Adrenal gland (tissue), 12 donors: ENCODE results near the gene CFAP210. TPM values are rescaled to one million over a fixed set of nuclear protein-coding genes. Genes with fewer than 3 reads are reported as not detected.

Experiments
- DNase-seq, 7 donors: peaks; one replicate each; pipeline ENCODE4 v3.0.0-alpha.2; 2019 to 2020
- H3K27ac ChIP-seq, 5 donors: fragments of 200-600 bp; sonication (generic) in 4 of 5; 1 replicate in 3 of 5; 2 replicates in 2 of 5; pipeline versions ENCODE4 v1.5.1 to v1.8.0; 2016 to 2020; ENCODE audit warnings: mild to moderate bottlenecking in 1 of 5
- H3K27me3 ChIP-seq: fragments of 200-600 bp; 2 replicates; pipeline ENCODE4 v1.8.0; 2021
- H3K36me3 ChIP-seq, 2 donors: fragments of 200-600 bp; replicated peaks in 1 of 2; 1 replicate in 1 of 2; 2 replicates in 1 of 2; pipeline versions ENCODE4 v1.5.1 to v1.8.0; 2018 to 2022
- H3K4me1 ChIP-seq, 2 donors: fragments of 200-600 bp; replicated peaks in 1 of 2; 1 replicate in 1 of 2; 2 replicates in 1 of 2; pipeline versions ENCODE4 v1.5.1 to v1.8.0; 2018 to 2021
- H3K4me3 ChIP-seq, 4 donors: fragments of 200-600 bp; sonication (generic) in 3 of 4; one replicate each; pipeline ENCODE4 v1.5.1; 2016 to 2018
- H3K9me3 ChIP-seq, 3 donors: fragments of 200-600 bp; sonication (generic) in 1 of 3; replicated peaks in 1 of 3; 1 replicate in 2 of 3; 2 replicates in 1 of 3; pipeline versions ENCODE4 v1.5.1 to v1.8.0; 2016 to 2021
- CTCF ChIP-seq, 6 experiments: fragments of 450-650 bp in 4 of 6; fragments of 200-600 bp in 2 of 6; sonication (generic) in 1 of 6; IDR thresholded peaks; 1 replicate in 5 of 6; 2 replicates in 1 of 6; pipeline versions ENCODE4 v1.5.1 to v1.8.0; 2016 to 2021; ENCODE audit warnings: antibody characterized with exemption in 6 of 6, mild to moderate bottlenecking in 2 of 6, moderate library complexity in 1 of 6
- POLR2A ChIP-seq, 2 donors: fragments of 450-650 bp; IDR thresholded peaks; one replicate each; pipeline ENCODE4 v1.6.1; 2017; ENCODE audit warnings: antibody characterized with exemption in 2 of 2, mild to moderate bottlenecking in 2 of 2, moderate library complexity in 1 of 2
- WGBS, 4 donors: extraction: QIAGEN DNeasy Blood & Tissue Kit in 2 of 4; methylation state at CpG; one replicate each; pipeline versions ENCODE4 v1.1.5 to v1.1.7; 2013 to 2017; 5-methylcytosine and 5-hydroxymethylcytosine counted together
- intact Hi-C, 2 donors: fragments of 100-400 bp; cut with DNase I; formaldehyde crosslinking; loops; one replicate each; pipeline versions ENCODE4 v1.14.1 to v1.15.0; 2022 to 2023
- polyA plus RNA-seq, 3 donors: library from polyadenylated mRNA; stranded (reverse); fragments of 200-250 nt in 2 of 3; fragments of 350-450 nt in 1 of 3; fragmentation: Illumina TruSeq in 1 of 3; extraction: RNeasy Lipid Tissue Mini Kit (QIAGEN cat#74804) in 1 of 3; gene quantifications; one replicate each; pipeline ENCODE4 v1.2.3, GENCODE V29; 2013 to 2014
- total RNA-seq, 9 donors: library from RNA; depleted of rRNA in 4 of 9; stranded (reverse); fragments of >200 nt in 4 of 9; fragments of 120-200 nt in 1 of 9; fragmentation: NEBNext Ultra II Directional in 1 of 9; extraction: Animal tissue kit (Norgen Biotek cat#: 25700) in 1 of 9; gene quantifications; one replicate each; pipeline versions ENCODE4 v1.1.0 to v1.2.4, GENCODE V29; 2013 to 2023
- donor health status: healthy with polysubstance abuse.
- donor health status: Bipolar disorder and iron deficiency.
- donor health status: DM: yes; HTN: yes; CAD: no.
- donor health status: DM: no; HTN: no; CAD: no.
- donor health status: DM: no; HTN: no; CAD: no.
- donor health status: DM: yes; HTN: yes; CAD: no.

CFAP210 gene
- total and polyA plus RNA-seq, 12 donors = 0.07 to 0.39 (median 0.32) TPM; not detected in 9

GRCh38 chr2:169658877-169659276, 35.3 kb downstream of the CFAP210 start:
- H3K9me3 ChIP-seq = no peaks in the 10 kb centered on the region
- no peaks in the 10 kb centered on the region for H3K36me3 ChIP-seq
- H3K27ac ChIP-seq = no peak overlapping the region
- intact Hi-C loops = no loop called here
- no peak for DNase-seq
- H3K4me3 ChIP-seq = no peak overlapping the region
- TF ChIP-seq POLR2A (IDR thresholded peaks at IDR 0.05) (no peak), CTCF (IDR thresholded peaks at IDR 0.05) (no peak)
- 96 to 100% (median 98%) methylated on average over 1 of the region's 1 CpG for WGBS, 4 donors
- no peaks in the 10 kb centered on the region for H3K27me3 ChIP-seq
- no peaks in the 10 kb centered on the region for H3K4me1 ChIP-seq

- Histone ChIP-seq H3K27me3 (no peaks in the 10 kb centered on the region), H3K36me3 (no peaks in the 10 kb centered on the region), H3K4me3 (no peak overlapping the region), H3K4me1 (no peaks in the 10 kb centered on the region), H3K27ac (no peak overlapping the region), H3K9me3 (no peaks in the 10 kb centered on the region)
- TF ChIP-seq POLR2A (IDR thresholded peaks at IDR 0.05) = no peak
- no peak for TF ChIP-seq CTCF (IDR thresholded peaks at IDR 0.05)
- DNase-seq = no peak
- 57 to 76% (median 71%) methylated on average over 3 of the region's 3 CpGs for WGBS, 4 donors
- intact Hi-C loops = no loop called here
These were observed 38.0 kb downstream of the CFAP210 start for GRCh38 chr2:169656164-169656563.

GRCh38 chr2:169653636-169654035, 40.6 kb downstream of the CFAP210 start:
- WGBS, 4 donors = 67 to 86% (median 74%) methylated on average over 3 of the region's 3 CpGs
- H3K4me1 ChIP-seq = no peaks in the 10 kb centered on the region
- intact Hi-C loops = no loop called here

GRCh38 chr2:169649278-169649677, 44.9 kb downstream of the CFAP210 start:
- Histone ChIP-seq H3K4me3 (no peak overlapping the region), H3K9me3 (no peaks in the 10 kb centered on the region), H3K36me3 (no peaks in the 10 kb centered on the region), H3K4me1 (no peaks in the 10 kb centered on the region), H3K27me3 (no peaks in the 10 kb centered on the region), H3K27ac (no peak overlapping the region)
- TF ChIP-seq POLR2A (IDR thresholded peaks at IDR 0.05) = no peak
- TF ChIP-seq CTCF (IDR thresholded peaks at IDR 0.05) = no peak
- intact Hi-C loops = no loop called here
- no peak for DNase-seq
- WGBS, 4 donors = 54 to 89% (median 75%) methylated on average over 1 of the region's 1 CpG

More at GRCh38 chr2:169653636-169654035, 40.6 kb downstream of the CFAP210 start:
- TF ChIP-seq POLR2A (IDR thresholded peaks at IDR 0.05) (no peak), CTCF (IDR thresholded peaks at IDR 0.05) (no peak)
- Histone ChIP-seq H3K9me3 (no peaks in the 10 kb centered on the region), H3K4me3 (no peak overlapping the region), H3K27ac (no peak overlapping the region), H3K36me3 (no peaks in the 10 kb centered on the region), H3K27me3 (no peaks in the 10 kb centered on the region)
- DNase-seq = no peak
